Fibroblast of villous mesenchyme (primary cell): ENCODE data around the gene GET3. TPM values are rescaled to one million over a fixed set of nuclear protein-coding genes. Genes with fewer than 3 reads are reported as not detected.
A peak's percentile ranks its signal among the peaks of the same experiment; 100 is the strongest.
"Not testable (repeated sequence)": the region's sequence is repeated elsewhere in the genome, so short reads cannot be mapped to it uniquely, and the experiment has no call there.

Source experiments
- DNase-seq: peaks from one replicate; pipeline ENCODE4 v3.0.0-alpha.2; 2010; ENCODE audit warnings: low read depth
- H3K4me3 ChIP-seq: 2 replicates; pipeline ENCODE4 v1.5.1; 2011; ENCODE audit warnings: low read depth, mild to moderate bottlenecking, low read length
- total RNA-seq: library from RNA; depleted of rRNA; stranded (reverse); fragments of >200 nt; gene quantifications from 2 replicates; pipeline ENCODE4 v1.2.3, GENCODE V29; 2012
- TF ChIP-seq, protein P1 (sequence below): IDR thresholded peaks from 2 replicates; pipeline ENCODE4 v1.5.1; 2012; ENCODE audit warnings: low read depth, mild to moderate bottlenecking, low read length; ENCODE audit not compliant: insufficient read depth

GET3 gene
- total RNA-seq, 1 donor: 82.5 TPM

DNA sequence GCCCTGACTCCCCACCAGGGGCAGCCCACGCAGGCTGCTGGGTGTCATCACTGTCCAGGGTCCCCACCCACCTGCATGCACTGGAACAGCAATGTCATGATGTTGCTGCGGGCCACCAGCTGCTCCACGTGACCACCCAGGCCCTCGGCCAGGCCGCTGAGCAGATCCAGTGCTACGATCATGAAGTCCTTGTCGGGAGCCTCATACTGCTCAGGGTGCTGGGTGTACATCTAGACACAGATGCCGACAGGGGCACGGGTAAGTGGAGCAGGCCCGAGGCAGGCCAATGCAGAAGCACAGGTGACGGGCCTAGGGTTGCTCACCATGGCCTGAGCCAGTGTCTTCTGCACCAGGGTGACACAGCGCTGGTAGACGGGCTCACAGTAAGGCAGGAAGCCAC is 32.1 kb upstream of the GET3 start:
- H3K4me3 ChIP-seq: no peak overlapping the region
- DNase-seq: no peak
- TF ChIP-seq, protein P1, sequence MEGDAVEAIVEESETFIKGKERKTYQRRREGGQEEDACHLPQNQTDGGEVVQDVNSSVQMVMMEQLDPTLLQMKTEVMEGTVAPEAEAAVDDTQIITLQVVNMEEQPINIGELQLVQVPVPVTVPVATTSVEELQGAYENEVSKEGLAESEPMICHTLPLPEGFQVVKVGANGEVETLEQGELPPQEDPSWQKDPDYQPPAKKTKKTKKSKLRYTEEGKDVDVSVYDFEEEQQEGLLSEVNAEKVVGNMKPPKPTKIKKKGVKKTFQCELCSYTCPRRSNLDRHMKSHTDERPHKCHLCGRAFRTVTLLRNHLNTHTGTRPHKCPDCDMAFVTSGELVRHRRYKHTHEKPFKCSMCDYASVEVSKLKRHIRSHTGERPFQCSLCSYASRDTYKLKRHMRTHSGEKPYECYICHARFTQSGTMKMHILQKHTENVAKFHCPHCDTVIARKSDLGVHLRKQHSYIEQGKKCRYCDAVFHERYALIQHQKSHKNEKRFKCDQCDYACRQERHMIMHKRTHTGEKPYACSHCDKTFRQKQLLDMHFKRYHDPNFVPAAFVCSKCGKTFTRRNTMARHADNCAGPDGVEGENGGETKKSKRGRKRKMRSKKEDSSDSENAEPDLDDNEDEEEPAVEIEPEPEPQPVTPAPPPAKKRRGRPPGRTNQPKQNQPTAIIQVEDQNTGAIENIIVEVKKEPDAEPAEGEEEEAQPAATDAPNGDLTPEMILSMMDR: no peak

DNA sequence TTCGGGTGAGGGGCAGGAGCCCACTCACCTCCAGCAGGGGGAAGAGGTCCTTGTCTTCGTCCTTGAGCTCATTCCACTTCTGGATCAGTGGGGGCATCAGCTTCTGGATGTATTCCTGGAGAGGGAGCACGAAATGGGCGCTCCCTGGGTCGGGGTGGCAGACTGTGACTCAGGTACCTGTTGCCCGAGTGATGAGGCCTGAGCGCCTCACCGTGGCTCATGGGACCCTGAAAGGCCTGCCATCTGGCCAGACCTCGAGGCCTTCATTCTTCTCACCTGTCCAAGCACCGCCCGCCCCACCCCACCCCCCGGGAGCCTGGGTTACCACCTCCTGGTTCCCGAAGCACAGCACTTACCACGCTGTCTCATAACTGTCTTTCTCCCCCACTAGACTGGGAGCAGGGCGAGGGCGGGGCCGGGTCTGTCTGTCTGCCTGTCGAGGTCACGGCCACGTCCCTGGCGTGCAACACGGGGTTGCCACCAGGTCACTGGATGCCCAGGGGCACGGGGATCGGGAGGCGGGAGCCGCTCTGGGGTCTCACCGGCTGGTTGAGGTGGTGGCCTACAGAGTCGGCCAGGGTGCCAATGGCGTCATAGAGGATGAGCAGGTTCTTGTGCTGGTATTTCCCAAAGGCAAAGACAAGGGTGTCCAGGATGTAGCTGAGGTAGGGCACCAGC is 31.5 kb upstream of the GET3 start:
- no peak overlapping the region for H3K4me3 ChIP-seq
- TF ChIP-seq, protein P1: no peak
- DNase-seq: no peak

DNA sequence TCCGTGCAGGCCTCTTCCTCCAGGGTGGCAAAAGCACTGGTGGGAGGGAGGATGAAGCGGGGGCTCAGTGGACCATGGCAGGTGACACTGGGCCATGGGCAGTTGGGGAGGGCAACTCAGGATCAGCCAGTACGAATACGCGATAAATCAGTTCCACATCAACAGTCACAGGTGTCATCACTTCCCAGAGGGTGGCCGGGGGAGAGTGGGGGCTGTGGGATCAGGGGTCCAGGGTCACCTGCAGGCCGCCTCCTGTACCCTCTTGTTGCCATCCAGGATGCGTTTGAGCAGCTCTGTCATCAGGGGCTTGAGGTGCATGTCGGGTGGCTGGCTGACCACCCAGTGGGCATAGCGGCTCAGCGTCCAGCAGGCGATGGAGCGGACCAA is 31.0 kb upstream of the GET3 start:
- DNase-seq: no peak
- TF ChIP-seq, protein P1: no peak
- no peak overlapping the region for H3K4me3 ChIP-seq

DNA sequence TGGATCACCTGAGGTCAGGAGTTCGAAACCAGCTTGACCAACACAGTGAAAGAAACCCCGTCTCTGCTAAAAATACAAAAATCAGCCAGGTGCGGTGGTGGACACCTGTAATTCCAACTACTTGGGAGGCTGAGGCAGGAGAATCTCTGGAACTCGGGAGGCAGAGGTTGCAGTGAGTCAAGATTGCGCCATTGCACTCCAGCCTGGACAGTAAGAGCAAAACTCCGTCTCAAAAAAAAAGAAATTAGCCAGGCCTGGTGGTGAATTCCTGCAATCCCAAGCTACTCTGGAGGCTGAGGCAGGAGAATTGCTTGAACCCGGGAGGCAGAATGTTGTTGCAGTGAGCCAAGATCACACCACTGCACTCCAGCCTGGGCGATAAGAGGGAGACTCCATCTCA is 28.7 kb upstream of the GET3 start:
- H3K4me3 ChIP-seq: no peak overlapping the region
- TF ChIP-seq, protein P1: no peak
- DNase-seq: no peak

DNA sequence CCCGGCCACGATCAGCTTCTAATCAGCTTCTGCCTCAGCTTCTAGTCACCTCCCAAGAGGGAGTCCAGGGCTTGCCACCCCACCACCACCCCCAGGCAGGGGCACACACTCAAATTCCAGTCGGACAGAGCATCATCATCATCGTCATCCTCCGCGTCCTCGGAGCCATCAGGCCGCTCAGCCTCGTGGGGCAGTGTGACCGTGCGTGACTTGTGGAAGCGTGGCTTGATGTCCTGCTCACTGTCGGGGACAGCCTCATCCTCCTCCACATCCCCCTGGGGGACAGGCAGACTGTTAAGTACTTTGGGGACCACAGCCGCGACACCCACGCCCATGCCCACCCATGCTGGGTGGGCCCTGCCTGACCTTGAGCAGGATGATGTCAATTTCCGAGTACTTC is 26.1 kb upstream of the GET3 start:
- H3K4me3 ChIP-seq: no peak overlapping the region
- TF ChIP-seq, protein P1: no peak
- no peak for DNase-seq

DNA sequence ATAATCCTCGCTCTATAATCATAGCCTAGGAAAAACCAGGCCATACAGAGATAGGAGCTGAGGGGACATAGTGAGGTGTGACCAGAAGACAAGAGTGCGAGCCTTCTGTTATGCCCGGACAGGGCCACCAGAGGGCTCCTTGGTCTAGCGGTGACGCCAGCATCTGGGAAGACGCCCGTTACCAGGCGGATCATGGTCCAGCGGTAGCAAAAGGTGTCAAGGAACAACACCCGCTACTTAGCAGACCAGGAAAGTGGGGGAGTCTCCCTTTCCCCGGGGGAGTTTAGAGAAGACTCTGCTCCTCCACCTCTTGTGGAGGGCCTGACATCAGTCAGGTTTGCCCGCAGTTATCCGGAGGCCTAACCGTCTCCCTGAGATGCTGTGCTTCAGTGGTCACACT is 25.2 kb upstream of the GET3 start:
- not testable (repeated sequence) for DNase-seq, H3K4me3 ChIP-seq
- TF ChIP-seq, protein P1: peak; percentile 14

DNA sequence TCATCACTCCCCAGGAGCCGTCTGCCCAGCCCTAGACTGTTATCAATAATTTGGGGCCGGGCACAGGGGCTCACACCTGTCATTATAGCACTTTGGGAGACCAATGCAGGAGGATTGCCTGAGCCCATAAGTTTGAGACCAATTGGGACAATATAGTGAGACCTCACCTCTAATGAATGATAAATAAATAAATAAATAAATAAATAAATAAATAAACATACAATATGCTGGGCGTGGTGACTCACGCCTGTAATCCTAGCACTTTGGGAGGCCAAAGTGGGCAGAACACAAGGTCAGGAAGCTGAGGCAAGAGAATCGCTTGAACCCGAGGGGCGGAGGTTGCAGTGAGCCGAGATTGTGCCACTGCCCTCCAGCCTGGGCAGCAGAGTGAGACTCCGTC is 24.0 kb upstream of the GET3 start:
- H3K4me3 ChIP-seq, DNase-seq: not testable (repeated sequence)
